ENCODE results near the gene TAP2.
A peak's percentile ranks its signal among the peaks of the same experiment; 100 is the strongest.
"Not testable (repeated sequence)": the region's sequence is repeated elsewhere in the genome, so short reads cannot be mapped to it uniquely, and the experiment has no call there.

The TAP2 gene

DNA sequence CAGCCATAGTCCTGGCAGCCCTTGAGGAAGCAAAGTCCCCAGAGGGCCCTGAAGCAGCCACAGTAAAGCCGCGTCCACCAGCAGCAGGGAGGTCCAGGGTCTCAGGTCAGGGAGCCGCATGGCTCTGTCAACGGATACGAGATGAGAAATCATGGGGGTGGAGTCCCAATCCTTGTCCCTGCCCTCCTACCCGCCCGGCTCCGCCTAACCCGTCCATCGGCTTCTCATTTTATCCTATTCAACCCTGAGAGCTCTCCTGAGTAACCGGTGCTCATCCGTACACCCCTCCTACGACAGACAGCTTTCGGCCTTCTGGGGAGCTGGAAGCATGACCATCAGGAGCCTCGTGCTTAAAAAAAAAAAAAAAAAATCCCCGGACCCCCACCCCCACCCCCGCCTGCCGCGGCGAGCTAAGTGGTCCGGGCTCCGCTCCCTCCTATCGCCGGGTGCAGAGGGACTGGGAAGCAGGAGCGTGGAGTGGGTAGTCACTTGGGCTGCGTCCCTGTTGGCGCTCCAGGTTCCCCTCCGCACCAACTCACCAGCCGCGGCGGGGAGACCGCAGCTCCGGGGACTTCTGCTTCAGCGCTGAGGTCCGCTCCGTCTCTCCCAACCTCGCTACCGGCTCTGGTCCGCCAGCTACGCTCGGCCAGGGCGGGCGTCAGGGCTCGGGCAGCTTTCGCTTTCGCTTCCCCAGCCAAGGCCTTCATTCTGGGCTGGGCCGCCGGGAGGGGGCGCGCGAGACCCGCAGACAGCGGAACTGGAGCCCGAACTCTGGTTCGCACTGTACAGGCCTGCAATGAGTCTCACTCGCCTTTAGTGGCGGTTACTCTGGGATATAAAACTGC lies at the start of gene TAP2:
TSS of gene TAP2 (minus strand) at position 626 of the 845 bp plus-strand sequence. CDS start at position 120, 506 bp downstream.
- DNase-seq, result peak; percentile 96 to 98

- no peak for DNase-seq
Observed at GRCh38 chr6:32887616-32888015, 49.1 kb upstream of the TAP2 start.

GRCh38 chr6:32886681-32887383 lies 48.3 kb upstream of the TAP2 start:
- DNase-seq, result no peak

- peak in 1 of 2 donors; percentile 85 for DNase-seq
Observed at GRCh38 chr6:32885698-32886286, 47.3 kb upstream of the TAP2 start.

GRCh38 chr6:32883789-32884188 lies 45.2 kb upstream of the TAP2 start:
- no peak for DNase-seq

GRCh38 chr6:32882879-32883250 lies 44.3 kb upstream of the TAP2 start:
- no peak for DNase-seq

- DNase-seq, result not testable (repeated sequence)
Observed at GRCh38 chr6:32880962-32881361, 42.4 kb upstream of the TAP2 start.

DNA sequence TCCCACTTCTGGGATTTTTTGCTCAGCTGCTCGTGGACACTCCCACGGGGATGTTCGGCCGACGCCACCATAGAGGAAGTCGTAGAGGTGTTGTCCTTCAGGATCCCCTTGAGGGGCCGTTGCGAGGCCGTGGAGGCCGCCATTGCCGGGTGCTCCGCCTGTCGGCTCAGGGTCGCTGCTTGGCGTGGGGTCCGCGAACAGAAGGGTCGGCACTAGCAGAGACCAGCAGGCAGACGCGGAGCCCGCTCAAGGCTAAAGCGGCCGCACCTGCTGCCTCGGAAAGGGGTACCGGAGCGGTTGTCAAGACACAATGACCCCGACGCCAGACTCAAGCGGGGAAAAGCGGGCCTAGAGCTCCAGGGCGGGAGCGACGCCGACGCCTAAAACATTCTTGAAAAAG lies 41.2 kb upstream of the TAP2 start:
- DNase-seq, result no peak

GRCh38 chr6:32876603-32877002 lies 38.1 kb upstream of the TAP2 start:
- DNase-seq, result no peak

DNA sequence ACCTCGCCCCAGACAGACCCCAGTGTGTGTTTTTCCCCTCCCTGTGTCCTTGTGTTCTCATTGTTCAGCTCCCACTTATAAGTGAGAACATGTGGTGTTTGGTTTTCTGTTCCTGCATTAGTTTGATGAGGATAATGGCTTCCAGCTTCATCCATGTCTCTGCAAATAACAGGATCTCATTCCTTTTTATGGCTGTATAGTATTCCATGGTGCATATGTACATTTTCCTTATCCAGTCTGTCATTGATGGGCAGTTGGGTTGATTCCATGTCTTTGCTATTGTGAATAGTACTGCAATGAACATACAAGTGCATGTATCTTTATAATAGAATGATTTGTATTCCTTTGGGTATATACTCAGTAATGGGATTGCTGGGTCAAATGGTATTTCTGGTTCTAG lies 35.4 kb upstream of the TAP2 start:
- DNase-seq, result not testable (repeated sequence)

GRCh38 chr6:32868257-32868788 lies 29.8 kb upstream of the TAP2 start:
- peak; percentile 86 to 89 for DNase-seq

DNA sequence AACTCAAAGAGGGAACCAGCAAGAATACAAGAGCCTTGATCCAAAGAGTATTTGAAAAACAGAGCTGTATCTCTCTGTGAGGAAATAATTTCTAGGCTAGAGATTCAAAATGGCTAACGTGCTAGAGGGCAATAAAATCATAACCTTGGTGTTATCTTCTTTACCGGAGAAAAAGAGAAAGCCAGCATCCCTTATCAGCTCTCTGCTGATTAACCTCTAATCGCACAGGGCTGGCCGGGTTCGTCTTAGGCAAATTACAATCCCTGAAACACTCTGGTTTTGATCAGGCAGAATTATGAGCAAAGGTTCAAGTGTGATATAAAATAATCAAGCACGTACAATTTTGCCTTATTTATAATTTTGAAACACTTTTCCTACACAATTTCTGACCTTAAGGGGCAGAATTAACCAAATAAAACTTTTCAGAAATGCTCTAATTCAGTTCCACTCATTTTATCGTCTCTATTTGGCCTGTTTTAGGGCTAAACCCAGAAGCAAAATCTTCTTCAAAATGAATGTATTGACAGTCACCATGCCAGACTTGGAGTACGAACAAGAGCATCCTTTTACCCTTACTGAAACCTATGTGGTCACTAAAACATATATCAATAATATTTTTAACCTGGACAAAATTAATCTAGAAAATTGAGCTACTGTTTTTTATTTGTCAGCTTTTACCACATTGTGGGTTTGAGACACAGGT lies 29.2 kb upstream of the TAP2 start:
- DNase-seq, result no peak

DNA sequence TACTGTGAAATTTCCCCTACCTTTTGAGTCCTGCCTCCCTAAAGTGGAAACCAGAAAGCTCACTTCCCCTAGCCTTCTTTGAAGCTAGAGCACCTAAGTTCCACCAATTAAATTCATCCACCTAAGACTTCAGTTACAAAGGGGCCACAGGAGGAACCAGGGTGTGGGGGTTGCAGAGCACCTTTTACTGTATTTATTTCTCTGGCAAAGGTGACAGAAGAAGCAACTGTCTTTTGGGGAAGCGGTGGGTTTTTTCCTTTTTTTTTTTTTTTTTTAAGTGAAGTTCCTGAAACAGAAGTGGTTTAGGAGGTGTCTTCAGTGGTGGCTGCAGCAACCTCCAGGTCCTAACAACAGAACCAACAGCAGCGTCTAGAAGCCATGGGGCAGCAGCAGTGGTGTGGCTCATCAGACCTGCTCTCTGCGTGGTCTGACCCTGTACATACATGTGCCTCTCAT lies 28.5 kb upstream of the TAP2 start:
- peak in 1 of 2 donors; percentile 47 for DNase-seq

- DNase-seq, result no peak
Observed at GRCh38 chr6:32865724-32866443, 27.3 kb upstream of the TAP2 start.

GRCh38 chr6:32862725-32863124 lies 24.2 kb upstream of the TAP2 start:
- DNase-seq, result no peak

- DNase-seq, result no peak
Observed at GRCh38 chr6:32860674-32861073, 22.1 kb upstream of the TAP2 start.

DNA sequence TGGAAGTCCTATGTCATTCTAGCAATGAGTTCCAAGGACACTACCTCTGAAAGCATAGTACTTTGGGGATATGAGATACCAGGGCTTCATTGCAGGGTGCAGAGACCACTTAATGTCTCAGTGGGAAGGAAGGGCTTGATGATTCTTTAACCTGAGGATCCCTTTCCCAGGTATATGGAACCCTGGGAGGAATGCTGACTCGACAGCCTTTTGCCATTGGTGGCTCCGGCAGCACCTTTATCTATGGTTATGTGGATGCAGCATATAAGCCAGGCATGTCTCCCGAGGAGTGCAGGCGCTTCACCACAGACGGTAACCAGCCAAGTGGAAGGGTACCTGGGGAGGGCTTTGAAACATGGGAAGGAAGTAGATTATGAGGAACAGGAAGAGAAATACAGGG lies 19.7 kb upstream of the TAP2 start:
- no peak for DNase-seq

DNA sequence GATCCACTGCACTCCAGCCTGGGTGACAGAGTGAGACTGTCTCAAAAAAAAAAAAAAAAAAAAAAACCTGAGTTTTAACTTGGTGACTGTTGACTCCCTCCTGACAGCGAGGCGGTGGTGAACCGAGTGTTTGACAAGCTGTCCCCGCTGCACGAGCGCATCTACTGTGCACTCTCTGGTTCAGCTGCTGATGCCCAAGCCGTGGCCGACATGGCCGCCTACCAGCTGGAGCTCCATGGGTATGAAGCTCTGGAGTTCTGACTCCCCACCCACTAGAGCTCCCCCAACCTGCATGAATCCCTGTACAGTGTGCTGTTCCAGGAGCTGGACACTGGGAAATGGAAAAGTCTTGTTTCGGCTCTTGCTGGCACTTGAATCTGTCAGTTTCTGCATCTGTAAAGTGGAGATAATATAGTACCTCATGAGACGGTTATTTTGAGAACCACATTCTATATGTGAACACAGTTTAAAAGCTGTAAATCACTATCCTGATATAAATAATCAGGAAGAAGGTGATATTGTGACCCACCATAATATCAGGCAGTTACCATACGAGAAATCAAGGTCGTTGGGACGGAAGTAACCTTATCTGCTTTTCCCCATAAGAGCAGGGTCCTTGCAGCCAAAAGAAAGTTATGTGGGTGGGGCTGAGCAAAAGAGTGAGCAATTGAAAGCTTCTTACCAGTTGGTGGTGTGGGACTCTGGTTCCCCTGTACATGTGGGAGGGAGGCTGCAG lies 18.8 kb upstream of the TAP2 start:
- DNase-seq, result no peak

DNA sequence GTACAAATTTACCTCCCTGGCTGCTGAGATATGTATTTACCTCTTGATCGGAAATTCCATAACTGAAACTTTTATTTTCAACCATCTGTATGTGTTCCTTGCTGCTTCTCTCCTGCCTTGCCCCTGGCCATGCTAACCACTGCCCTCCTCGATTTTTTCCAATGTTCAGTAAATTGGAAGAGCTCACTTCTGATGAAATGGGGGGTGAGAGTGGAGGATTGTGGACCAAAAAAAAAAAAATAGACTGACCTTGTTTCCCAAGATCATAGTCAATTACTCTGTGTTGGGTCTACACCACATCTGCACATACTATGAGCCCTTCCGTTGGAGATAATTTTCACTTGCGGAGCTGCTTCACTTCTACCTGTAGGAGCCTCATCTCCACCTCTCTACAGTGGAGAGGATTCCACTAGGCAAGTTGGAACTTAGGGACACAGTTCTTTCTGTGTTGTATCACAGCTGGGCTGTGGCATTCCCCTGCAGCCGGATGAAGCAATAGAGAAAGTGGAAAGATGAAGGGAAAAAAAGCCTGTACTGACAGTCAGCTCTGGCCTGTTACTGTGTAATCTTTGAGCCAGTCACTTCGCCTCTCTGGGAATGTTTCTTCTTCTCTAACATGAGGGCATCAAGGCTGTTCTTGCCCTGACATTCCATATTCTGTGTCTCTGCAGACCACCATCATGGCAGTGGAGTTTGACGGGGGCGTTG lies 17.1 kb upstream of the TAP2 start:
- no peak for DNase-seq

- DNase-seq, result peak; percentile 53 to 74
Observed at GRCh38 chr6:32854376-32855178, 16.0 kb upstream of the TAP2 start.

Measured in CD4-positive, alpha-beta T cell treated with Interleukin-4 for 1 hour (primary cell).